ENCODE data around the gene ZDHHC20.
"Not testable (repeated sequence)": the region's sequence is repeated elsewhere in the genome, so short reads cannot be mapped to it uniquely, and the experiment has no call there.

The ZDHHC20 gene

DNA sequence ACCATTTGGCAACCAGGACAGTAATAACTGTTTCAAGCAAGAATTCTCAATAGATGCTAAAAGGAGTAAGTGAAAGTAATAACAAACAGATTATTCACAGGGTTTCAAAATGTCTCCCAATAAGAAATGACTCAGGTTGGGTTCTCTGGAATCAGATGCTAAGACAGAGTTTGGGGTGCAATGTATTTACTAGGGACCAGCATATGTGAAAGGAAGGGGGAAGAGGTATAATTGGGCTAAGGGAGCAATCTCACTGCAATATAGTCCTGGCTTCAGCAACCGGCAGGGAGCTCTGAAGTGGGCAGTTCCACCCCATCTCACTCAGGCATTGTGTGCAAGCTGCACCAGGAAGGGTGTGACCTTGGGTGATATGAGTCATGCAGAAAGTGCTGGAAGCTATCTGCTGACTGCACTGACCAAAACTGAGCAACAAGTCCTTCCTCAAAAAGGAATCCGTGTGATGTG, 23.4 kb downstream of the ZDHHC20 start:
- DNase-seq (ENCODE audit: low read depth): peak; percentile 38

DNA sequence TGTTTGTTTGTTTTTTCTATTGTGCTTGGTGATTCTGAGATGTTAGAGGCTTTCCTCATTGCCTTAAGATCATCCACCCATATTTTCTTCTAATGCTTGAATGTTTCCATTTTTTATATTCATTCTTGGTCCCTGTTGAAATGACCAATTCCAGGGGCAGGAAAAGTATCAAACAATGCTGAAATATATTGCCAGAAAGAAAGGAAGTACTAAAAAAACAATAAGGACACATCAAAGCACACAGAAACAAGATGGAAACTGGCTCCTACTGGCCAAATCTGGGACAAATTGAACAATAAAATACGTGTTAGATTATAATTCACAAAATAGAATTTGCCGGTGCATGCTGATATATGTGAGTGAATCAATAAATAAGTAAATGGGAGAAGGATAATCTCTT, 23.9 kb downstream of the ZDHHC20 start:
- no peak for DNase-seq (ENCODE audit: low read depth)

DNA sequence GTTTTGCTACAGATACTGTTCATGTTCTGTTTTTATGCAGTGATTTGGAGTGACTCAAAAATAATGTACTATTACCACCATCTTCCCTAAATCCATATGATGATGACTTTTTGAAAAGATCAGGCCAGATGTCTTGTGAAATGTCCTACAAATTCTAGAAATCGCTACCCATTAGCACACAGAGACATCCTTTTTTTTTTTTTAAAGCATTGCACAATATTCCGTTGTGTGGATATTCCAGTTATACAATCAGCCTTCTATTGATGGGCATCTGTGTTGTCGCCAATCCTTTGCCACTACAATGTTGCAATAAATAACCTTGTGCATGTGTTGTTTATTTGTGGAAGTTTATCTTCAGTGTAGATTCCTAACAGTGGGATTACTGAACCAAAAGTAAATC, 24.5 kb downstream of the ZDHHC20 start:
- DNase-seq (ENCODE audit: low read depth): no peak

DNA sequence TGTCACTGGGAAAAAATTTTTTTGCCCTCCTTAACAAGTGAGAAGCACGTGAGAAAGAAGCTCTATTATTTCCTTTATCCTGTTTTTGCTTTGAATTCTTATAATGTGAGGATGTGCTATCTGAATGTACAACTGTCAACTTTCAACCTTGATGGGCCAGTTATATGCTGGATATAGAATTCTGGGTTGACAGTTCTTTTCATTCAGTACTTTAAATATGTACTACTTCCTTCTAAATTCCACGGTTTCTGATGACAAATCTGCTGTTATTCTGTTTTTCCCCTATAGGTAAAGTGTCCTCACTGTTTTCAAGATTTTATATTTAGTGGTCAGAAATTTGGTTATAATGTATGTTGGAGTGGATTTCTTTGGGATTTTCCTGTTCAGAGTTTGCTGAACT, 29.9 kb downstream of the ZDHHC20 start:
- no peak for DNase-seq (ENCODE audit: low read depth)

DNA sequence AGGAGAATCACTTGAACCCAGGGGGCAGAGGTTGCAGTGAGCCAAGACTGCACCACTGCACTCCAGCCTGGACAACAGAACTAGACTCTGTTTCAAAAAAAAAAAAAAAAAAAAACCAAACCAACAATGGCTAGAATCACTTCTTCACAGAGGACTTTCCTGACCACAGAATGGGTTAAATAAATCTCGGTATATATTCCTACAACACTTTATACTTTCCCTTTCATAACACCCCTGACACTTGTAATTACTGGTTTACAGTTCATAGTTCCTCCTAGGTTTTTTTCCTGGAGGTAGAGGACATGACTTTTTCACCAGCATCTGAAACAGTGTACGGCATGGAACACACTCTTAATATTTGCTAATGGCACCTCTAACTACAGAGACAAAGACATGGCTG, 31.4 kb downstream of the ZDHHC20 start:
- no peak for DNase-seq (ENCODE audit: low read depth)

DNA sequence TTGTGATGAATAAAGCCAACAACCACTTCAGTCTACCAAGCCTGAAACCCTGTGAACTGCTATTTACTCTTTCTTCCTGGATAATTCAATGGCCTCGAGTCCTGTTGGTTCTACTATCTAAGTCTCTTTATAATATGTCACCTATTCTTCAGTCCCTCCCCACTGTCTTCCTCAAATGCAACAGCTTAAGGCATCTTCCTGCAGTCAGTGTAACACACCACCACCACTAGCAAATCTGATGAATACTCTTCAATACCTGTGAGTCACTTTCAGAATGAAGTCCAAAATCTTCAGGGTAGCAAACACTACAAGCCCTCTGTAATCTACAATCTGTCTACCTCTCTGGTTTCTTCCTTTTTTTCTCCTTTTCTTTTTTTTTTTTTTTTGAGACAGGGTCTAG, 32.9 kb downstream of the ZDHHC20 start:
- no peak for DNase-seq (ENCODE audit: low read depth)

DNA sequence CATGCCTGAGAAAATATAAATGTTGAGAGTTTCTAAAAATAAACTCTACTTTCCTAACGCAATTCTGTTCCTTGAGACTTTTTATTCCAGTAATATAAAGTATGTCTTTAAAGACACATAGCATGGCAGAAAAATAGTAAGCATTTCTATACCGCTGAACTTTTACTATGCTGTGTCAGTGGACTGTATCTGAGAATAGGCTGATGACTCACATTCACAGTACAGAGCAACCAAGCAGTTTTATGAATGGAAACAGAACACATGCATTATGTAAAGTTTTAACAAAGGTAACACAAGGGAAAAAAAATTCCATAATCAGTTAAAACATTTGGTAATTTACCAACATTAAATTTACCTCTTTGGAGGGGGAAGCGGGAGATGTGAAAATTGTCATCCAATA, 38.4 kb downstream of the ZDHHC20 start:
- no peak for DNase-seq (ENCODE audit: low read depth)

DNA sequence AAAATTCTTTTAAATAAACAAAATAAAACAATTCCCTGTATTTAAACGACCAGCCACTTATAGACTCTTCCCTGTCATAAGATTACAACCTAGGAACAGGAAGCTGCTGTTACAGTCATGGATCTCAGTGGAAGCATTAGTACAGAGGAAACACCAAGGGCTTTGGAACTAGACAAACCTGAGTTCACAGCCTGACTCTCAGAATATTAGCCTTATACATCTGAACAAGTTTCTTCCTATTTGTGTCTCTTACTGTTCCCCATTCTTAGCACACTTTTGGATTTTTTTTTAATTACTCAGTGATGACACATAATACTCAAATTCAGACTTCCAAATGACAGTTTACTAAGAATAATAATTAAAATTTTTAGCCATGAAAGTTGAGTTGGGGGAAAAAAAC, 46.1 kb downstream of the ZDHHC20 start:
- no peak for DNase-seq (ENCODE audit: low read depth)

DNA sequence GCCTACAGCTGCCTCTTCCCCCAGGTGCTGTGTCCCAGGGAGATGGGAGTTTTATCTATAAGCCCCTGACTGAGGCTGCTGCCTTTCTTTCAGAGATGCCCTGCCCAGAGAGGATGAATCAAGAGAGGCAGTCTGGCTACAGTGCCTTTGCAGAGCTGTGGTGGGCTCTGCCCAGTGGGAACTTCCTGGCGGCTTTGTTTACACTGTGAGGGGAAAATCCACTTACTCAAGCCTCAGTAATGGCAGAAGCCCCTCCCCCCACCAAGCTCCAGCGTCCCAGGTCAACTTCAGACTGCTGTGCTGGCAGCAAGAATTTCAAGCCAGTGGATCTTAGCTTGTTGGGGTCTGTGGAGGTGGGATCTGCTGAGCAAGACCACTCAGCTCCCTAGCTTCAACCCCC, 48.6 kb downstream of the ZDHHC20 start:
- not testable (repeated sequence) for DNase-seq (ENCODE audit: low read depth)

DNA sequence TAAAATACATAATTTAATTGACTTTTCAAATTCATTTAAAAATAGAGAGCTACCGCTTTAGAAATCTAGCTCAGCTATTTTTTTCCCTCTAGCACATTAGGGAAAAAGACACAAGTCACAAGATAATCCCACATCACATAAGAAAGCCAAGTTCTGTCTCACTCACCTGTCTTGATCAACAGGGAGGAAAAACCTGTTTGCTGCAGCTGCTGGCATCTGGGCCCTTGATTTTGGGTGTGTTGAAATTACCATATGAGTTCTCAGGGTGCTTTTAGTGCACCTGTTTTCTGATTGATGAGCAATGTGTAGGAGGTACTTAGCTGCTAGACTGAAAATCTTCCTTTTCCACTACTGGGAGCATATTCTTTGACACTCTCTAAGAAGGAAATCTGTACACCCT, 53.8 kb downstream of the ZDHHC20 start:
- no peak for DNase-seq (ENCODE audit: low read depth)

DNA sequence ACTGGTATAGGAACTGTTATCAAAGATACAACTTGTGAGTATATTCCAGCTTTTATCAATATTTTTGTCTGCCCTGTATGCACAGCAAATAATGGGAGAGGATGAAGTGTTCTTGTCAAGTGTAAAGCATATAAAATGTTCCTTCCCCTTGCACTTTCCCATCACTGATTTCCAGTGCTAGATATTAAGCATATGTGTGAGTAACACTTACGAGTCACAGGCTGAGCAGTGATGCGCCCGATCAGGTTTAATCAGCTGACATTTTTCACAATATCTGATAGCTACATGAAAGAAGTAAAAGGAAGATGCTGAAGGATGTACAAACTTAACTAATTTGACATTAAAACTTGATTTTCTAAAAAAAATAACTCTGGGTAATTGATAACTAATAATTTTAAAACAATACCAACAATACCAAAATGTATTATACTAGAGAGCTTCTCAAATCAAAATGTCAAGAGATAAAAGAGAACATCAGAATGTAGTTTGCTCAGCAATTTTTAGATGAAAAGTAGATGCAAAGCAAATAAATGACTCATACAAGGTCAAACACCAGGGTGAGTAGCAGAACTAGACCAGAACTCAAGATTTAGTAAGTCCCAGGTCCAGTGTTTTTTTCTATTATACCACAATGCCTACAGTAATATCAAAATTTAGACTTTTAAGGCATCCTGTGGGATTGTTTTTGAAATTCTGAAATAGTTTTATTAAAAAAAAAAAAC, 56.4 kb downstream of the ZDHHC20 start:
- DNase-seq (ENCODE audit: low read depth): no peak

DNA sequence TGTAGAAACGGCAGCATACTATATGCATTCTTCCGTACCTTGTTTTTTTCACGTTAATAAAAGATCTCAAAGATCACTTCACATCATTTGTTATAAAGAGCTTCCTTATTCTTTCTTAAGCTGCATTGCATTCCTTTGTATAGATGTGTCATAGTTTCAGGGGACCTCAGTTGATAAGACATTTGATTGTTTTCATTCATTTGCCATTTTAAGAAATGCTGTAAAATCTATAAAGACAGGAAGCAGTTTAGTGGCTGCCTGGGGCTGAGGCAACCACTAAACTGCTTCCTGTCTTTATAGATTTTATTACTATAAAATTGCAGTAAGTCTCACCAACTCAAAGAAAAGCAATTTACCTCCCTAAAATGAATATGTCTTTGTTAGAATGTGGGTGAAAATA, 59.4 kb downstream of the ZDHHC20 start:
- no peak for DNase-seq (ENCODE audit: low read depth)

DNA sequence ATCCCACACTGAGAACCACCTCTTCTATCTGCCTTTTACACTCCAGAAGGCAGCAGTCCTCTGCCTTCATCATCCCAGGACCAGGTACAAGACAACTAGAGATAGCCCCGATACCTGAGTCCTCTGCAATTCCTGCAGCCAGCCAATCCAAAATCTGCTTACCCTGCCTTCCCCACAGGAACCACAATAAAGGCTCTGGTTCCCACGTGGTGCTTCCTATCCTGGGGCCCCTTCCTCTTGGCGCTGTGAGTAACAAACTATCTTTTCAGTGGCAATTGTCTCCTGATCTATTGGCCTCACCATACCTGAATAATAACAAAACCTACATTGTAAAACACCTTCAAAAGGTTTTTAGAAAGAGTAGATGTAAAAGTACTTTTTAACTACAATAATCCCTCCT, 63.1 kb downstream of the ZDHHC20 start:
- no peak for DNase-seq (ENCODE audit: low read depth)

DNA sequence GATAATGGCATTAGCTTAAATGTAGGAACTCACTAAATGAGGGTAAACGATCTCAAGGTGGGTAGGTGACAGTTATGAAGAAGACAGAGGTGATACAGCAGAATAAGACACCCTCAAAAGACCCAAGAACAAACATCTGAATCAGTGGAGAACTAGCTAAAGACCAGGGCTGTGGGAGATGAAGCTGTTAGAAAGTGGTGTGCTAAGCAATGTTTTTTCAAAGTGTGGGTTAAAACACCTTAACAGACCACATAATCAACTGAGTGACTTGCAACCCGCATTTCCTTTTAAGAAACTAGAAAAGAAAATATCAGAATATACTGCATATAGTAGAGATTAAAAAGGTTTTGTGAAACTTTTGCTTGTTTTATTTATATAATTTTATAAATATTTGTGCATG, 70.0 kb downstream of the ZDHHC20 start:
- DNase-seq (ENCODE audit: low read depth): no peak

DNA sequence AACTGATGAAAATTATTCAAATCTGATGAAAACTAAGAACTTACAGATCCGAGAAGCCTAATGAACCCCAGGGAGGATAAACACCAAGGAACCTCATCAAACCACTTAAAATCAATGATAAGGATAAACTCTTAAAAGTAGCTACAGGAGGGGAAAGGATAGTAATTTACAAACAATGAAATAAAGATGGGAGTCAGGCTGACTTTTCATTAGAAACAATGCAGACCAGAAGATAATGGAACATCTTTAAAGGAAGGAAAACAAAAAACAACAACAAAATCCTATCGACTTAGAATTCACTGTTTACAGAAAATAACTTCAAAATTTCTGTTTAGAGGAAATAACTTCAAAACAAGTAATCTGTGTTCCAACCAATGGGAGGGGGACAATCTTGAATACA, 73.4 kb downstream of the ZDHHC20 start:
- no peak for DNase-seq (ENCODE audit: low read depth)

DNA sequence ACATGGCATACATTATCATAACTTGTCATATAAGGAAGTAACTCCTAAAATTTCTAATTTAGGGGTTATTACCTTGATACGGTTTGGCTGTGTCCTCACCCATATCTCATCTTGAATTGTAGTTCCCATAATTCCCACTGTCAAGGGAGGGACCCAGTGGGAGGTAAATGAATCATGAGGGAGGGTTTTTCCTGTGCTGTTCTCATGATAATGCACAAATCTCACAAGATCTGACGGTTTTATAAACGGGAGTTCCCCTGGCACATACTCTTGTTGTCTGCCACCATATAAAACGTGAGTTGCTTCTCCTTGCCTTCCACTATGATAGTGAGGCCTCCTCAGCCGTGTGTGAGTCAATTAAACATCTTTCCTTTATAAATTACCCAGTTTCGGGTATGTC, 76.0 kb downstream of the ZDHHC20 start:
- no peak for DNase-seq (ENCODE audit: low read depth)

DNA sequence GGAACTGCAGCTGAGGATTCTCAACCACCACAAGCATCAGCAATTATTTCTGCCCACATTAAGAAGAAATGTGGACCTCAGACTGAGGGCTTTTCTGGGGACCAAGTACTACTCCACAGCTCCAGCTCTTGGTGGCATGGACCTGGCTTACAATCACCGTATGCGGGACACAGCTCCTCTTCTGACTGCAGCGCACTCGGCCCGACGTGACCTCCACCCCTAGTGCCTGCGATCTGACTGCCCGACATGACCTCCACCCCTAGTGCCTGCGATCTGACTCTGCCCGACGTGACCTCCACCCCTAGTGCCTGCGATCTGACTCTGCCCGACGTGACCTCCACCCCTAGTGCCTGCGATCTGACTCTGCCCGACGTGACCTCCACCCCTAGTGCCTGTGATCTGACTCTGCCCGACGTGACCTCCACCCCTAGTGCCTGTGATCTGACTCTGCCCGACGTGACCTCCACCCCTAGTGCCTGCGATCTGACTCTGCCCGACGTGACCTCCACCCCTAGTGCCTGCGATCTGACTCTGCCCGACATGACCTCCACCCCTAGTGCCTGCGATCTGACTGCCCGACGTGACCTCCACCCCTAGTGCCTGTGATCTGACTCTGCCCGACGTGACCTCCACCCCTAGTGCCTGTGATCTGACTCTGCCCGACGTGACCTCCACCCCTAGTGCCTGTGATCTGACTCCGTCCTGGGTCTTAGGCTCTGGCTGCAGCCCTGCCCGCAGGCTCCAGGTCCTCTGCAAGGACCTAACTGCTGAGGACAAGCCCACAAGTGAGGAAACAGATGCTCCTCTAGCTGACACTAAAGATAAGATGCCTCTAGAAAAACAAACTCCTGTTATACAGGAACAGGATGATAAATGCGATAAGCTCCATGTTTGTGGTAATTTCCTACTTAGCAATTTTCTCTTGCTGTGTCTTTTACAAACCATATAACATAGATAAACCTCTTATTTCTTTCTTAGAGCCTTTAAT, 81.8 kb downstream of the ZDHHC20 start:
- DNase-seq (ENCODE audit: low read depth): not testable (repeated sequence)

DNA sequence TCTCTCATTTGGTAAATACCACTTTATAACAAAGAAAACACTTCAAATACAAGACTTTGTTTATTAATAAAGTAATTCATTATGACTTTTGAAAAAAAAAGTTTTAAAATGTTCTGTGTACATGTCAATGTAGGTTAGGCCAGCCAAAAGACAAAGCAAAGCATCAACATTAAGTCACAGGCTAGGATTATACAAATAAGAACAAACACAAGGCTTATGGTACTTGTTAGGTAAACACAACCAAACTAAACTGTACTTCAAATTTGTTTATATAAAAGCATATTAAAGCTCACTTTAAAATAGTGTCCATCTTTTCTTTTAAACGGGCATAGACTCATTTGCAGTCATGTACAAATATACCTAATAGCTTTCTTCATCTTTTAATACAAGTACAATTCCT, 86.6 kb downstream of the ZDHHC20 start:
- no peak for DNase-seq (ENCODE audit: low read depth)

DNA sequence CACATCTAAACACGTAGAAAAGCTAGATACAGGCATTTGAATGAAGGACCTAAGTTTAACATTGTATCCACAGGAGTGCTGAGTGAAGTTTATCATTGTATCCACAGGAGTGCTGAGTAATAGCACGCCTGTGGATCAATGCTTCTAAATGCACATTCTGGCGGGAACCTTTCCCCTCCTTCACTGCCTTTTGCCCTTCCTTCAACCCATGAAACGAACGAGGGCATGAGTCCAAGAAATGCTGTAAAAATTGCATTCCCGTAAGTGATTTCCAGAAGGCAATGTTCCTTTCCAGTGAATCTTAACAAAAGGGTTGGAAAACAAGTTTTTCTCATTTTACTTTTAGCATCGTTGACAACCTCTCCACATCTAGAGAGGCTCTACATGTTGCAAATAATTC, 88.1 kb downstream of the ZDHHC20 start:
- no peak for DNase-seq (ENCODE audit: low read depth)

DNA sequence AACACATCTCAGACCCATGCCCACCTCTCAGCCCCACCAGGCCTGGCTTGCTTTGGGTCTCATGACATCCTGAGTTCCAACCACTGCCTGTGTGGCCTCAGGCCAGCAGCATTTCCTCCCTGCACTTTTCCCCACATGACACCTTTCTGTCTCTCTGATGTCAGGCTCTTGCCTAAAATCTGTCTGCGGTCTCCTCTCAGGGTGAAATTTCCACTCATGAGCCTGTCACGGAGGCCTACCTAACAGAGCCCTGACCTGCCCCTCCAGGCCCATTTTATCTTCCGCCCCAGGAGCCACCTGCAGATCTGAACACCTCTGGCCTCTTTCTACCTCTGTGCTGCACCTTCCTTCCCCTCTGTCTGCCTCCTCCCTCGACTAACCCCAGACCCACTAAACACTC, 93.5 kb downstream of the ZDHHC20 start:
- DNase-seq (ENCODE audit: low read depth): peak; percentile 9

DNA sequence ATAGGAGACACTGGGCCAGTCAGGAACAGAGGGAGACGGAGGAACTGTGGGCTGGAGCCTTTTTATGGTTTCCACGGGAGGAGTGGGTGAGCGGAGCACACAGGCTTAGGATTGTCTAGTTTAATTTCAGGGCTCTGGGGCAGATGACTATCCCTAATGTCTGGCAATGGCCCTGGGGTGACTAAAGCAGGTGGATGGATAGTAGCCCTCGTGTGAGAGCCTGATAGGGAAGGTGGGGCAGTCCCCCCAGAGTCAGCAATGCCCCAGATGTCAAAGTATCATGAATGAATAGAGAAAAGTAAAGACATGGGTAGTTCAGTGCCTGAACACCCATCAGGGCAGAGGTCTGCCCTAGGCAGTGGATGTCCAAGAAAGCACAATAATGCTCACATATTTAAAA, 94.2 kb downstream of the ZDHHC20 start:
- DNase-seq (ENCODE audit: low read depth): no peak

DNA sequence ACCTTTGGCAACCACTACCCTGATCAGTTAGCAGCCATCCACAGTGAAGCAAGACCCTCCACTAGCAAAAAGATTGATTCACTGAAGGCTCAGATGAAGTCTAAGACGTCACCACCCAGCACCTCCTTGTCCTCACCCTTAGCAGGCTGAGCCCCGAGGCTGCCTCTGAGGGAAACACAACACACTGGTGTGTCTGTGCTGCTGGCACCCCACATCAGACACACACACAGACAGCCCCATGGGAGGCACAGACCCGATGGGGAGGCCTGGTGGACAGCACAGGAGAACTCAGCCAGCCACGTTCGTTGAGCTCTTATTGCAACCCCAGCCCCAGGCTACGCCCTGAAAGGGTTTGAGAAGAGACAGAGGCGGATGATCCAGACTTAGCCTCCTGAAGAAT, 94.7 kb downstream of the ZDHHC20 start:
- no peak for DNase-seq (ENCODE audit: low read depth)

DNA sequence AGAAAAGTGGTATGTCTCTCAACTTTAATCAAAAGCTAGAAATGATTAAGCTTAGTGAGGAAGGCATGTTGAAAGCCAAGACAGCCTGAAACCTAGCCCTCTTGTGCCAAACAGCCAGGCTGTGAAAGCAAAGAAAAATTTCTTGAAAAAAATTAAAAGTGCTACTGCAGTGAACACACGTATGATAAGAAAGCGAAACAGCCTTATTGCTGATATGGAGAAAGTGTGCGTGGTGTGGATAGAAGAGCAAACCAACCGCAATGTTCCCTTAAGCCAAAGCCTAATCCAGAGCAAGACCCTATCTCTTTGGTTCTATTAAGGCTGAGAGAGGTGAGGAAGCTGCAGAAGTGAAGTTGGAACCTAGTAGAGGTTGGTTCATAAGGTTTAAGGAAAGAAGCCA, 96.4 kb downstream of the ZDHHC20 start:
- no peak for DNase-seq (ENCODE audit: low read depth)
